Right forelimb (tissue), 1 donor: Measurements from ENCODE around the gene NEURL1B.
A peak's percentile ranks its signal among the peaks of the same experiment; 100 is the strongest.

Experiments
- DNase-seq: peaks from one replicate; pipeline ENCODE4 v3.0.0-alpha.2; 2018

NEURL1B gene

DNA sequence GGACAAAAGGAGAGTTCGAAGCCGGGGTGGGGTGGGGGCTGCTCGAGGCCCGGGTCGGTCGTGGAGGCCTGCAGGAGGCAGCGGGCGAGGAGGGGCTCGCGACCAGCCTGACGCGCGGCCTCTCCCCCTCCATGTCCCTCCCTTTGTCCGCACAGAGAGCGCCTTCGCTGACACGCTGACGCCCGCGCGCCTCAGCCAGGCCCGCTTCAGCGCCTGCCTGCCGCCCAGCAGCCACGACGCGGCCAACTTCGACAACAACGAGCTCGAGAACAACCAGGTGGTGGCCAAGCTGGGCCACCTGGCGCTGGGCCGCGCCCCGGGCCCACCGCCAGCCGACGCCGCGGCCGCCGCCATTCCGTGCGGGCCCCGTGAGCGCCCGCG, 42.2 kb downstream of the NEURL1B start:
- no peak for DNase-seq

DNA sequence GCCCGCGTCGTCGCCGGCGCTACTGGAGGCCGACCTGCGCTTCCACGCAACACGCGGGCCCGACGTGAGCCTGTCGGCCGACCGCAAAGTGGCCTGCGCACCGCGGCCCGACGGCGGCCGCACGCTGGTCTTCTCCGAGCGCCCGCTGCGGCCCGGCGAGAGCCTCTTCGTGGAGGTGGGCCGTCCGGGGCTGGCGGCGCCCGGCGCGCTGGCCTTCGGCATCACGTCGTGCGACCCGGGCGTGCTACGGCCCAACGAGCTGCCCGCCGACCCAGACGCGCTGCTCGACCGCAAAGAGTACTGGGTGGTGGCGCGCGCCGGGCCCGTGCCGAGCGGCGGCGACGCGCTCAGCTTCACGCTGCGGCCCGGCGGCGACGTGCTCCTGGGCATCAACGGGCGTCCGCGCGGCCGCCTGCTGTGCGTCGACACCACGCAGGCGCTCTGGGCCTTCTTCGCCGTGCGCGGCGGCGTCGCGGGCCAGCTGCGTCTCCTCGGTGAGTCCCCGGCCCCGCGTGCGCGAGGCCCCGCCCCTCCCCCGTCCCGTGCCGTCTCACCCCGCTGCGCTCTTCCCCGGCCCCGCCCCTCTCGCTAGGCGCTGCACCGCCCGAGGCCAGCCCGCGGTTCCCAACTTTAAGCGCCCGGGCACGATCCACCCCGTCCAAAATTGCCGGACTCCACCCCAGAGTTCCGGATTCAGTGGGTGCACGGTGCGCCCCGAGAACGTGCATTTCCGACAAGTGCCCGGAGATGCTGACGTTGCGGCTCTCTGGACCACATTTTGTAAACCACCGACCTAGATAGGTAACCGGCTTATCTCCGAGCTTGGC, 42.8 kb downstream of the NEURL1B start:
- no peak for DNase-seq

DNA sequence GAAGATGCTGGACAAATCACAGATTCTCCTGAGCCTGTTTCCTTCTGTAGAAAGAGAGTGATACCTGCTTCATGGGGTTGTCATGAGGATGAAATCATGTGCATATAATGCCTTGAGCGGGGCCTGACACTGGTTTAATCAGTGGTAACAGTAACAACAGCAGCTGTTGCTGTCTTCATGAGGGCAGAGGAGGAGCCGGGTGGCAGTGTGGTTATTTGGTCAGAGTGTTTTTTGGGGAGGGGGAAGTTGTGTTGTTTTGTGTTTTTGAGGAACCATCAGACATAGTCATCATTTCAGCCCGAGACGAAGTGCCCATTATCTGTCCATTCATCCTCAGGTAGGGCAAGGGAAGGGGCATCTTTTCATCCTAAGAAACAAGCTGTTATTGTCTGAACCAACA, 44.0 kb downstream of the NEURL1B start:
- no peak for DNase-seq

DNA sequence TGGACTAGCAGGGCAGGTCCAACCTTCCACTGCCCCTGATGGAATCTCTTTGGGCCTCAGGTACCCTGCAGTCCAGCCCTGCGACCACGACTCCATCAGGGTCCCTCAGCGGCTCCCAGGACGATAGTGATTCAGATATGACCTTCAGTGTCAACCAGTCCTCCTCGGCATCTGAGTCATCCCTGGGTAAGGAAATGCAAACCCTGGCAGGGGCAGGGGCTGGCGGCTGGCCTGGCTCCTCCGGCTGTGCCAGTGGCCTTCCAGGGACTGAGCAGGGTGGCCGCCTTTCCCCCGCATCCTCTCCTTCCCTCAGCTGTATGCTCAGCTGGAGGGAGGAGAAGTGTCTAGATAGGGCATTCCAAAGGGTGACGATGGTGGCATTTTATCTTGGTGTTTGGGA, 45.0 kb downstream of the NEURL1B start:
- DNase-seq: no peak

DNA sequence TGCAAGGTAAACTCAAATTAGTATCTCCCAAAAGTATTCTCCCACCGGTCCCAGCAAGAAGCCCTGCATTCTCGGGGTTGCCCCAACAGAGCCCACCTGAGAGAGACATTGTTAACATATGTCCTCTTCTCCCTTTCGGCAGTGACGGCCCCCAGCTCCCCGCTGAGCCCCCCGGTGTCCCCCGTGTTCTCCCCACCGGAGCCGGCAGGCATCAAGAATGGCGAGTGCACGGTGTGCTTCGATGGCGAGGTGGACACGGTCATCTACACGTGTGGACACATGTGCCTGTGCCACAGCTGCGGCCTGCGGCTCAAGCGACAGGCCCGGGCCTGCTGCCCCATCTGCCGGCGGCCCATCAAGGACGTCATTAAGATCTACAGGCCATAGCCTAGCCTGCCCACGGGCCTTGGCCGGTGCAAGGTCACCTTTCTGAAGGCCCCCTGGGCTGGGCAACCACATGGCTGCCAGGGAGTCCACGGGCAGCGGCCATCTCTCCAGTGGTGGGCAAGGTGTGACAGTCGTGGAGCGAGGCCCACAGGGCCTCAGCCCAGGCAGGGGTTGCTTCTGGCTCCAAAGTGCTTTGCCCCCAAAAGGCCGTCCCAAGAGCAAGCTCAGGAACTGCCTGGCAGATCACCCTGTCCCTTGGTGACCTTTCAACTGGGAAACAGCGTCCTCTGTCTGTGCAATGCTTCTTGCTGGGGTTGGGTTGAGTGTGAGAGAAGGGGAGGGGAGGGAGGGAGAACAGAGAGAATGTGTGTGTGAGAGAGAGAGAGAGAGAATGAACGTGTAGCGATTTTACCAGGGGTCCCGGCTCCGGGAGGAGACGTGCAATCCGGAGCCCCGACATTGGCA, 45.7 kb downstream of the NEURL1B start:
- DNase-seq: no peak

DNA sequence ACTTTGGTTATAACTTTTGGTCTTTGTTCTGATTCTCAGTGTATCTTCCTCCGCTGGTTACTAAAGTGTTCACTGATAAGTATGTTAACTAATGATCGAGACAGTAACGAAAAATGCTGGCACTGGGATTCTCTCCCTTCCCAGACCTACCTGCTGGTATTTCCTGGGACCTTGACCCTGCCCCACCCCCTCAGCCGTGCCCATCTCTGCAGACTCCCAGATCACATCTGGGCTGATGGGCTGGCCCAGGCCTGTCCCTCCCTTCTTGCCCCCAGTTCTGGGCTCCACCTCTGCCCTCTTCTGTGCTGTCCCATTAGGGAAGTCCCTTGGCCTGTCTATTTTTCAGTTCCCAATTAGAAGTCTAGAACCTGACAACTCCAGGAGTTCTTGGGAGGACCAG, 46.9 kb downstream of the NEURL1B start:
- DNase-seq: no peak

DNA sequence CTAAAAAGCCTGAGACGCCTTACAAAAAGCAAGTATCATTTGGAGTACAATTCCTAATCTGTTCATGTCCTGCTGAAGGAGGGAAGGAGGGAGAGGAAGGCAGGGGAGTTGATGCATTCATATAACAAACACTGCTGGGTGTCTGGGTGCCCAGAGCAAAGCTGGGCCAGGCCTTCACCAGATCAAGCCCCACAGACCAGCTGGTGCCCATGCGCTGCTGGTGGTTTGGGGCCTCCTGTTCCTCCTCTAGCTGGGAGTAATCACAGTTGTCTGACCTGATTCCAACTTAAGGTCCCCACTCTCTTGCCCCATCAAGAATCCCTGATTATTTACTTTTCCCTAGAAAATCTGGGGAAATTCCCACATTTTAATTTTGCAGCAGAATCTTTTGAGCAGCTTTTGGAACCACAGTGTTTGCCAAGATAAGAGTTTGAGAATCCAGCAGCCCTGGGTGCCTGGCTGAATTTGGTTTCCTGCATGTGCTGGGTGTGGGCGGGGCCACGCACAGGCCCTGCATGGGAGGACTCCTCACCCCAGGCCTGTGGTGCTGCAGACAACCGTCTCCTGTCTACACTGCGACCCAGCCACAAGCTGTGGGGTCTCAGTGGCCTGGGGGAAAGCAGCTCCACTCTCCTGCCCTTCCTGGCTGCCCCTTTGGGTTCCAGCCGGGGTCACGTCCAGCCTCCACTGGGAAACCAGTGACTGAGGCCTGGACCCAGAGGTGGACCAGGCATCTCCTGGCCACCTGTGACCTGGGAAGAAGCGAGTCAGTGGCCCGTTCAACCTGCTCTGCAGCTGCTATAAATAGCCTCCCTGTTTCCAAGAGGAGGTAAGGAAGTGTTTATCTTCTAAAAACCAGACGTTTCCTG, 47.5 kb downstream of the NEURL1B start:
- no peak for DNase-seq

DNA sequence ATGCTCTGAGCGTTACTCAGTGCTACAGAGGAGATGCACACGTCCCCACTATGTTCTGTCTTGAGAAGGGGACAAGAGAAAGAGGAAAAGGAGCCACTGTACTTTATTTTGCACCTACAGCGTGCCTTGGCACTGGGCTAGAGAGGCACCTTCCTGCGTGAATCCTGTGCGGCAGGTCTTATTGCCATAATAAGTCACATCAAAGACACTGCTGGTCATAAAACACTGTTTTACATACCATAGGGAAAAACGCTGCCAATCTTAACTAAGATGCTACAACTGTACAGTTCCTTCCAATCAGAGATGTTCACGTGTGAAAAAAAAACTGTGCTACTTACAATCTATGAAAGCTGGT, 48.1 kb downstream of the NEURL1B start:
- no peak for DNase-seq

DNA sequence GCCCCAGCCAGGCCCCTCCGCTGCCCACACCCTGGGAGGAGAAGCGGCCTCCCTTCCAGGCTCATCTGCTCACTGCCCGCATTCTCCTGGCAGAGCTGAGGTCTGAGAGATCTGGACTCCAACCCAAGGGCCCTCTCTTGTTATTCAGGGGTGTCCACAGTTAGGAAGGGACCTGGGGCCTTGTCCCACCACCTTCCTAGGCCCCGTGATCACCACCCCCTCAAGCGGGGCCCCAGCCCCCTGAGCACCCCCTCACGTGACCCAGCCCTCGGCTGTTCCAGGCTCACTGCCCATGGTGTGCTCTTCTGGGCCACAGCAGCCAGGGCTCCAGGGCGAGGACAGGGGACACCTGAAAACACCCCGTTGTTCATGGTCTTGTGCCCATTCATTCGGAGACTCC, 48.7 kb downstream of the NEURL1B start:
- DNase-seq: no peak

DNA sequence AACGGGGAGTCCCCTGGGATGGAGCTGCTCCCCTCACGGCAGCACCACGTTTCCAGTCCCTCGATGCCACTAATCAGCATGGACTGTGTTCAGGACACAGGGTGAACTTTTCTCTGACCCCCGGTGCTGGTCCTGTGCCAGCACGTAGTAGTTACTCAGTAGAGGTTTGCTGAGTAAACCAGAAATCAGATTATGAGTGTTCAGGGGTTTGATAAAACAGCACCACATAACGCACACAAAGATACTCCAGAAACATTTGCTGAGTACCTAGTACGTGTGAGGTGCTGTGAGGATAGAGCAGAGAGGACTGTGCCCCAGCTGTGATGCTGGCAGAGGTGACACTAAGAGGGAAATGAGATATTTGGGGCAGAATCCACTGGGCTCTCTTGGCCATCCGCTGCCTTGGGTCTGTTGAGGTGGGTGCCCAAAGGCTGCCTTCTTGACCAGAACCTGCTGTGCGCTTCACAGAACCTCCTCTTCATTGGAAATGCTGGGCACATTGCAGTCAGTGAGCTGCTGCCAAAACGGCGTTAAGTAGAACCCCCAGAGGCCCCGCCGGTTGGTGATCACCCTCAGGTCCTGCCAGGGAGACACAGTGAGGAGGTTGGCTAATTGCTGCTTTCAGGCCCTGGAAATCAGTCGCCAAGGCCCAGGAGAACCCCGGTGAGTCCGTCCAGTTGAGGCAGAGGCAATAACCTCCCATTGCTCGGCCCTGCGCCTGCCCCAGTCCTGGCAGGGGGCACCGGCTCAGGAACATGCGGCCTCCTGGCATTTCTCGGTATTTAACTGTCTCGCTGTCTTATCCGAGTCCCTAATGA, 49.4 kb downstream of the NEURL1B start:
- no peak for DNase-seq

DNA sequence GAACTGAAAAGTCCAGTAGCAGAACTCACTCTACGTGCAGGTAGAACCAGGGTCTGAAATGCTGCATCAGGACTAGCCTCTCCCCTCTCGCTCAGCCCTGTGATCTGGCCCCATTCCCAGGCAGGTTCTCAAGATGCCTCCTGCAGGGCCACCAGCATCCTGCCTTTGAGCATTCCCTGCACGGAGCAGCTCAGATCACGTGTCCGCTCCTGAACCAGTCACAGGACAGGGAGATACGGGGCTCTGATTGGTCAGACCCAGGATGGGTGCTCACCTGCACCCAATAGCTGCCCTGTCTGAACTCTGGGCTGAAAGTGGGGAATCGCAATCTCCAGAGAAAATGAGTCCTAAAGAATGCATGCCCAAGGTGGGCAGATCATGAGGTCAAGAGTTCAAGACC, 50.8 kb downstream of the NEURL1B start:
- DNase-seq: no peak

DNA sequence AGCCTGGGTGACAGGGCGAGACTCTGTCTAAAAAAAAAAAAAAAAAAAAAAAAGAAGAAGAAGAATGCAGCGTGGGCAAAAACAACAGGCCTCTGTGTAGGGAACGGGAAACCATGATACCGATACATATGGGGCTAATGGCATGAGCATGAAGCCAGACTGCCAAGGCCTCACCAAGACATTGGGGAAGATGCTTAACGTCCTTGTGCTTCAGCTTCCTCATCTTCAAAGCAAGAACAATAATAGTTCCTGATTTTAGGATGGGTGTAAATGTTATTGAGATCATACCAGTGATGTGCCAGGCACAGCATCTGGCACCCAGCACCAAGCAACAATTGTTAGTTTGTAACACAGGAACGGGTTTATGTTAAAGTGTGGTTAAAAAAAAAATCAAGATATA, 51.4 kb downstream of the NEURL1B start:
- no peak for DNase-seq

DNA sequence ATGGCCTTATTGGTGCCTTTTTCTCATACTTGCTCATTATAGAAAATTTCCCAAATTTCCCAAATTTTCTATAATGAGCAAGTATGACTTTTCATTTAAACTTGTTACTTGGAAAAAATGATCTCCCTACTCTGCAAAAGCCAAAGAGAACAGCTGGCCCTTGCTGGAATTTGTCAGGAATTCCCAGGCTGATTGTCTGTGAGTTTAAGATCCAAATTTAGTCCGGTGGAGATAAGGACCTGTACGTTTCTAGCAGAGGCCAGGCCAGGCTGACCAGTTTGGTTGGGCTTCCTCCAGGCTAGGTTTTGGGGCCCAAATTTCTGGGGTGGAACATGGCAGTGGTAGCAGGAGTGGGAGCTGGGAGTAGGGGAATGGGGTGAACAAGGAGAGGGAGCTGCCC, 51.9 kb downstream of the NEURL1B start:
- no peak for DNase-seq

DNA sequence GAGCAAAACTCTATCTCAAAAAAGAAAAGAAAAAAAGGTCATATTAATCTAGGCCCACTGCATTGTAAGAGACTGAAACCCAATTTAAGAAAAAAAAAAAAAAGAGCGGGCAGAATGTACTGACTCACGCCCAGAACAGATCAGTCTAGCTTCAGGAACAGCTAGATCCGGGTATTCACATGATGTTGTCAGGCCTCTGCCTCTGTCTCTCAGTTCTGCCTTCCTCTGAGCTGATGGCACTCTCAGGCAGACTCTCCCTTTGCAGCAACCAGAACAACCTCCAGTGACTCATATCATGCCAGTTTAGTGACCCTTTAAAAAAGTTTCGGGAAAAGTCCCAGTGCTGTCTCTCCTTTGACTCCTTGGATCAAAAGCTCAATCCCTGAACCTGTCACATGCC, 53.0 kb downstream of the NEURL1B start:
- no peak for DNase-seq

DNA sequence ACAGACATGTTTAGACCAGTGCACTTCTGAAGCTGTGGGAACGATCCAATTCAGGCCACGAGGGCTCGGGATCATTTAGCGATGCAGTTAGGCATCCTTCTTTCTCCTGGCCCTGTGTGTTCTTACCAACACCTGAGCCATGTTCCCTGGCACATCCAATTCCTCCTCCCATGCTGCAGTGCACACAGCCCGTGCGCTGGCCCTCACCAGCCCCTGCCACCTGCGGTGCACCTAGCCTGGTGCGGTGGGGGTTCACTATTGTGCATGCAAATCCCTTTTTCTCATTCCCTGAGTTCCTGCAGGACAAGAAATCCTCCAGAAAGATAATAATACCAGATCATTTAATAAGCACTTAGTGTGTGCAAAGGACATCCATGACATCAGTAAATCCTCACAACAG, 53.5 kb downstream of the NEURL1B start:
- DNase-seq: no peak

DNA sequence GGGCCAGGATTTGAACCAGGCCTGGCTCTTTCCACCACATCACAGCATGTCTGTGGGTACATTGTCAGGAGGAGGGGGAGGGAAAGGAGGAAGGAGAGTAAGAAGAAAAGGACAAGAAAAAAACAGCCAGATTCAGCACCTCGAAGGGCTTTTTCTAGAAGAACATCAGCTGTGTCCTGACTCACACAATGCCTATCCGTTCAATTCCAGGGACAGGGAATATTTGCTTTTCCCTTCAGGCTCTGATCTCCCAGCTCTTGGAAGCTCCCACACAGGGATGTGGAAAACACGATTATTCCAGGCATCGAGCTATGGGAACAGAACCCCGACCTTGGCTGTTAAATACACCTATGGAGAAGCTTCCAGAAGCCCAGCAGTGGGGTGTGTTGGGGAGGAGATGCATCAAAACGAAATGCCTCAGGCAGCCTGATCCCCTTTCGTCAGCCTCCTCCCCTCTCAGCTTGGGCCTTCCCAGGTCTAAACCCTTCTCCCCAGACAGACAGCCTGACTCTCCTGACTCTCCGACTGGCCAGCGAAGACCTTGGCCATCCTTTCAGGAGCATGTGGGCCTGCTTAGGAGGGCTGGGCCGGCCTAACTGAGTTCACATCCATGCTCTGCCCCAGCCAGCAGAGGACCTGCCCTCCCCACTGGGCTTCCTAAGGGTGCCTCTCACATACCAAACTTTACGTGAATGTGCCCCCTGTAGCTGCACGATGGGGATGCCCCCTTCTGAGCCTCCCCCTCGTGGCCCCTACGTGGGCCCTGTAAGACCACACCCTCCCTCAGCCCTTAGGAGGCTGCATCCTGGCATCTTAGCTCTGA, 54.4 kb downstream of the NEURL1B start:
- DNase-seq: no peak

DNA sequence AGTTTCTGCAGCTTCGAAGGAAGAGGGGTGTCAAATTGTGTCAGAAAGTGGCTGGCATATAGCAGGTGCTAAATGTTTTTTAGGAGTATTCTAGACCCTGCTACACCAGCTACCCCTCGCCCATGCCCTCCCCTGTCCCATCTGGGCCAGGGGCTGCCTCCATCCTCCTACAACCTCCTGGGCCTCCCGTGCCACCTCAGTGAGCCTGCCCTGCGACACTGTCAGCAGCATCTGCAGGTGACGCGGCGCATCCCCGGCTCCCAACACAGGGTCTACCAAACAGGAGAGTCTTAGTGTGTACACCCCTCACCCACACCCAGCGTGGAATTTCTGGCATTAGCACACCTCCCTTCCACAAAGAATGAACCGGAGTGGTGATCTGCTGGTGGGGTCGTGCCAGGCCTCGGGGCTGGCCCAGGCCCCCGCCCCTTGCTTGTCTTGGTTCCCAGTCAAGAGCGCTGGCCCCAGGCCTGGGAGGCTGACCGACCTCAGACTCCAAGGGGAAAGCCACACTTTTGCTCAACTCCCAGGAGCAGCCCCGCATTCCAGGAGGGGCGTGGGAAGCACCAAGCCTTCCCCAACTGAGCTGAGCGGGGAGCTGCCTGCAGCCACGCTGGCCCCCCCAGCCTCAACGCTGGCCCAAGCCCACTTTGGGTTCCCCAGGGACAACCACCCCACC, 55.2 kb downstream of the NEURL1B start:
- no peak for DNase-seq

DNA sequence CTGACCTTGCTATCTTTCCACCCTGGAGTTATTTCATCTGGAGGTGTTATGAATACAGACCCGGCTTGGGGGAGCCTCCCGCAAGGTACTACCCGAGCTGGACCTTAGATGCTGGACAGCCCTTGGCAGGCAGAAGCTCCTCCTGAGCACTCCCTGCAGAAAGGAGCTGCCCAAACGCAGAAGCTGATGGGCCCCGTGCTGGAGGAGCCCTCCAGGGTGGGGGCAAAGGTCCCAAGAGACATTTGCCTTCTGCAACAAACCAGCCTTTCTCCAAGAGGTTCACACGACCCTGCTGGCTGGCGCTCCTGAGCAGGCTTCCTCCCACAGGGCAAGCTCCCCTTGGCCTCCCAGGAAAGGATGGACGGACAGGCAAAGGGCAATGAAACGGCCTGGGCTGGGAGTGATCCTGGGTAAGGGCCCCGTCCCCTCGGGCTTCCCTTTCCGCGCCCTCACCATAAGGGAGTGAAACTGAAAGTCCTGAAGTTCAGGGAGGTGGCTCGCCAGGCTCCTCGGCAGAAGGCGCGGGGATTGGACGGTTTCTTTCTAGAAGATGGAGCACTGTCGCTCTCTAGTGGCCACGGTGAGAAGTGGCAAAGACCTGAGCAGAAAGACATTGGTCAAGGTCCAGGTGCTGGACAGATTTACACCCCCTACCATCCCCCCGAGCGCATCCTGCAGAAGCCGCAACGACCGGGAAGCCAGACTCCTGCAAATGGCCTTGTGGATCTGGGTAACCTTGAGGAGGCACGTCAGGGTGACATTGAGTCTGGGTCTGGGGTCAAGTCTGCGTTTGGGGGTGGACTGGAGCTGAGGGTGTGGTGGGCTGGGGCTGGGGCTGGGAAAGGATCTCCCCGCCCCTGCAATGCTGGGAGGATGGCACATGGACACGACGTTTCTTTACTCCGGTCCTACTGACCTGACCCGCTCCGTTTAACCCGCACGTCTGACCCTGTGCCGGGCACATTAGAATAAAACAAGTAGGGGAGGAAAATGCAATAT, 56.4 kb downstream of the NEURL1B start:
- peak; percentile 92 for DNase-seq

DNA sequence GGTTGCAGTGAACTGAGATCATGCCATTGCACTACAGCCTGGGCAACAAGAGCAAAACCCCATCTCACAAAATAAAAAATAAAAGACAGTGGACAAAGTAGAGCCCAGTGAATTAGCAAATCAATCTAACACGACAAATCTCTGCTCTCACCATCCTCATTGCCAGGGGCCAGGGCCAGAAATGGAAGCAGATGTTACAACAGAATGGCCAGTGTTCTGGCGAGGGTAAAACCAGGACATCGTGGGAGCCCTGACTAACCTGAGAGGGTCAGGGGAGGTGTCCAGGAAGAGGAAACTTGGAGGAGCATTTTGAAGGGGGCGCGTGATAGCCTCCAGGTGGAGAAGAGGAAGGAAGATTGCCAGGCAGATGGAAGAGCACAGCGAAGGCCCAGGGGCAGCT, 58.4 kb downstream of the NEURL1B start:
- no peak for DNase-seq

DNA sequence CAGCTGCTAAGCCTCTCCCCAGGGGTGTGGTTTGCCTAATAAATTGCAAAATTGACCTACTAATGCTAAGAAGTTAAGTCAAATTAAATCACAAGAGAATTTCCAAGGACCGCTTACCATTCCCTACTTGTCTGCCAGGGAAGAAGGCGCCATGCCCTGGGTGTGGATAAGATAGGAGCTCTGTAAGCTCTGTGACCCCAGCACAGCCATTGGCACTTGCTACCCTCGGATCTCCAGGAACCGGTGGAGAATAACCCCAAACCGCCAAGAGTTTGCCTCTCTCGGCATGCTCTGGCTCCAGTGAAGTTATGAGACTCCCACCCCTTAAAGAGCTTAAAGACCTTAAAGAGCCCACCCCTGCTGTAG, 58.9 kb downstream of the NEURL1B start:
- no peak for DNase-seq
